Activated CD4-positive, alpha-beta T cell treated with anti-CD3 and anti-CD28 coated beads, Interleukin-2, amount 50 U/mL, for 1 hour (primary cell): ENCODE data around the gene CDC14B.

Source experiments
- DNase-seq: peaks from one replicate; pipeline ENCODE4 v3.0.0-alpha.2; 2020

Gene CDC14B

GRCh38 chr9:96500696-96501632, 118.7 kb downstream of the CDC14B start:
- no peak for DNase-seq

GRCh38 chr9:96499257-96499656, 120.4 kb downstream of the CDC14B start:
- no peak for DNase-seq

GRCh38 chr9:96498796-96499195, 120.8 kb downstream of the CDC14B start:
- DNase-seq: no peak

- DNase-seq: no peak
These were observed 122.6 kb downstream of the CDC14B start for GRCh38 chr9:96497117-96497399.

GRCh38 chr9:96496368-96497116, 123.1 kb downstream of the CDC14B start:
- no peak for DNase-seq

GRCh38 chr9:96495341-96495740, 124.3 kb downstream of the CDC14B start:
- no peak for DNase-seq

- no peak for DNase-seq
These were observed 125.3 kb downstream of the CDC14B start for GRCh38 chr9:96494215-96494800.

- no peak for DNase-seq
These were observed 125.9 kb downstream of the CDC14B start for GRCh38 chr9:96493757-96494156.

- no peak for DNase-seq
These were observed 126.6 kb downstream of the CDC14B start for GRCh38 chr9:96492993-96493531.

GRCh38 chr9:96491880-96492525, 127.6 kb downstream of the CDC14B start:
- DNase-seq: no peak

- no peak for DNase-seq
These were observed 128.4 kb downstream of the CDC14B start for GRCh38 chr9:96491079-96491879.

- no peak for DNase-seq
These were observed 129.0 kb downstream of the CDC14B start for GRCh38 chr9:96490534-96491078.

- no peak for DNase-seq
These were observed 130.1 kb downstream of the CDC14B start for GRCh38 chr9:96489482-96489979.

GRCh38 chr9:96487949-96488348, 131.7 kb downstream of the CDC14B start:
- DNase-seq: no peak

GRCh38 chr9:96487029-96487396, 132.6 kb downstream of the CDC14B start:
- DNase-seq: no peak

GRCh38 chr9:96486386-96487028, 133.1 kb downstream of the CDC14B start:
- DNase-seq: no peak

GRCh38 chr9:96485280-96485679, 134.4 kb downstream of the CDC14B start:
- DNase-seq: no peak

GRCh38 chr9:96484521-96484931, 135.1 kb downstream of the CDC14B start:
- DNase-seq: no peak

- DNase-seq: no peak
These were observed 135.8 kb downstream of the CDC14B start for GRCh38 chr9:96483733-96484390.

GRCh38 chr9:96483197-96483596, 136.4 kb downstream of the CDC14B start:
- DNase-seq: no peak

GRCh38 chr9:96482476-96482875, 137.2 kb downstream of the CDC14B start:
- no peak for DNase-seq
